Measurements from ENCODE around the gene CSRNP3.

DNA sequence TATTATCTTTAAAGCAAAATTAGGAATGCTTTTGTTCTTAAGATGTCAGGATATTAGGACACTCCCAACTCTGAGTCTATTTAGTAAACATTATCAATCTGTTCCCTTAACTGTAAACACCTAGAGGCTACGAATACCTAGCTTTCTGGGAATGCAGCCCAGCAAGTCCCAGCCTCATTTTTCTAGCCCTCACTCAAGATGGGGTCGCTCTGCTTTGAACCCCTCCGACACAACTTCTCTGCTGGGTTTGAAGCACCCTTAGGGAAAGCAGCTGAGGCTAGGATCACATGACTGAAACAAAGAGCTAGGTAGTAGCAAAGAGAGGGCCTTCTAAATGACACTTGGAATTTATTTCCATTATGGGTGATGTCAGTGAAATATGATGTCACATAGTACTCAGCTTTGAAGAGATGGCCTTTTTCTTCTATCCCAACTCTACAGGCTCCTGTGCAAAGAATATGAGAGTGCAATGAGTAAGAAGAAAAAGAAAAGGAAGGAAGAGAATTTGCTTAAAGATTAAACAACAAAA, 114.7 kb downstream of the CSRNP3 start:
- TF ChIP-seq, protein P1, sequence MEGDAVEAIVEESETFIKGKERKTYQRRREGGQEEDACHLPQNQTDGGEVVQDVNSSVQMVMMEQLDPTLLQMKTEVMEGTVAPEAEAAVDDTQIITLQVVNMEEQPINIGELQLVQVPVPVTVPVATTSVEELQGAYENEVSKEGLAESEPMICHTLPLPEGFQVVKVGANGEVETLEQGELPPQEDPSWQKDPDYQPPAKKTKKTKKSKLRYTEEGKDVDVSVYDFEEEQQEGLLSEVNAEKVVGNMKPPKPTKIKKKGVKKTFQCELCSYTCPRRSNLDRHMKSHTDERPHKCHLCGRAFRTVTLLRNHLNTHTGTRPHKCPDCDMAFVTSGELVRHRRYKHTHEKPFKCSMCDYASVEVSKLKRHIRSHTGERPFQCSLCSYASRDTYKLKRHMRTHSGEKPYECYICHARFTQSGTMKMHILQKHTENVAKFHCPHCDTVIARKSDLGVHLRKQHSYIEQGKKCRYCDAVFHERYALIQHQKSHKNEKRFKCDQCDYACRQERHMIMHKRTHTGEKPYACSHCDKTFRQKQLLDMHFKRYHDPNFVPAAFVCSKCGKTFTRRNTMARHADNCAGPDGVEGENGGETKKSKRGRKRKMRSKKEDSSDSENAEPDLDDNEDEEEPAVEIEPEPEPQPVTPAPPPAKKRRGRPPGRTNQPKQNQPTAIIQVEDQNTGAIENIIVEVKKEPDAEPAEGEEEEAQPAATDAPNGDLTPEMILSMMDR (IDR thresholded peaks at IDR 0.05) = no peak
- no peak for TF ChIP-seq POLR2A (IDR thresholded peaks at IDR 0.05)

Data from tibial nerve (tissue), 3 donors.